Neural crest cell (in vitro differentiated cells): ENCODE measurements around the gene FEZF2. TPM values are rescaled to one million over a fixed set of nuclear protein-coding genes. Genes with fewer than 3 reads are reported as not detected.

Source experiments
- DNase-seq: peaks from one replicate; pipeline ENCODE4 v3.0.0; 2021; ENCODE audit warnings: low read depth, mixed read lengths, low spot score
- H3K27ac Mint-ChIP-seq: one replicate; pipeline ENCODE4 v1.8.0; 2021; ENCODE audit warnings: mild to moderate bottlenecking, mixed read lengths; ENCODE audit not compliant: unreplicated experiment
- H3K27me3 Mint-ChIP-seq: 2 replicates; pipeline ENCODE4 v1.8.0; 2021; ENCODE audit warnings: low read depth, mild to moderate bottlenecking, mixed read lengths
- H3K36me3 Mint-ChIP-seq: 2 replicates; pipeline ENCODE4 v1.8.0; 2021; ENCODE audit warnings: low read depth, mild to moderate bottlenecking, mixed read lengths
- H3K4me1 Mint-ChIP-seq: 2 replicates; pipeline ENCODE4 v1.8.0; 2021; ENCODE audit warnings: mixed read lengths
- H3K4me3 Mint-ChIP-seq: one replicate; pipeline ENCODE4 v1.8.0; 2021; ENCODE audit warnings: mild to moderate bottlenecking, mixed read lengths
- H3K9me3 Mint-ChIP-seq: 2 replicates; pipeline ENCODE4 v1.8.0; 2021; ENCODE audit warnings: mixed read lengths
- total RNA-seq: library from RNA; stranded (reverse); gene quantifications from 2 replicates; pipeline ENCODE4 v1.2.1, GENCODE V29; 2021
- TF ChIP-seq, protein P1 (sequence below): fragments of 200-600 bp; sonication (generic); conservative IDR thresholded peaks from 2 replicates; pipeline ENCODE4 v1.5.0; 2021; ENCODE audit warnings: antibody characterized with exemption, mild to moderate bottlenecking

Gene FEZF2
- total RNA-seq, 1 donor from 2014 or later, result 0.28 TPM

DNA sequence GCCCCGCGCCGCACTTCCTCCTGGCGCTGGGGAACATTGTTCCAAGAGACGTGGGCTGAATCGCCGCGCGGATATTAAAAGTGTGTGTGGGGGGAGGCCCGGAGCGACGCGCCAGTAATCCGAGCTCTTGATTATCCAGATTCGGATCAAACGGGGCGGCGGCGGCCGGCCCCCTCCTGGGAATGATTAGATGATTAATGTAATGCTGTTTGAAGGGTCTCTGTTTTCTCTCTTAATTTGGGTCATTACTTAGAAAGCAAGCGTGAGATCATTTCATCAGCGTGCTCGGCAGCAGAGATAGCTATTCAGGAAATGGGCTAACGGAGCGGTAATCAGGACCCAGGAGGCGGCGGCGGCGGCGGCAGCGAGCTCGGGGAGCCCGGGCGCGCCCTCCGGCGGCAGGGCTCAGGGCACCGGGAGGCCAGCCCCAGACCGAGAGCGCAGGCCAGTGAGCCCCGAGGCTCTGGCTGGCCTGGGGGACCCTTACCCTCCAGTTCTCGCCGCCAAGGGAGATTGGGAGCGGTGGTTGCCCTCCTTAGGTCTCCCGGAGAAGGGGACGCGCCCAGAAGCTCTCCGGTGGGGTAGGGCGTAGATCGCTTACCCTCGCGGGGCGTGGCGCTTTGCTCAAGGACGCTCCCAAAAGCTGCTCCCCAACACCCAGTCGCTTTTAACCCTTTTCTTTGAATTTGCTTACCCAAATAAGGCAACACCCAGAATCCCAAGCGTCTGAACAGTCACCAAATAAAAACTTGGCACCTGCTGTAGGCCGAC is 4.5 kb downstream of the FEZF2 start:
- no peaks in the 10 kb centered on the region for H3K36me3 Mint-ChIP-seq
- DNase-seq, result no peak
- H3K27me3 Mint-ChIP-seq, result peaks cover 100% of the 10 kb centered on the region
- peaks cover 41% of the 10 kb centered on the region for H3K4me1 Mint-ChIP-seq
- no peaks in the 10 kb centered on the region for H3K9me3 Mint-ChIP-seq
- TF ChIP-seq, protein P1, sequence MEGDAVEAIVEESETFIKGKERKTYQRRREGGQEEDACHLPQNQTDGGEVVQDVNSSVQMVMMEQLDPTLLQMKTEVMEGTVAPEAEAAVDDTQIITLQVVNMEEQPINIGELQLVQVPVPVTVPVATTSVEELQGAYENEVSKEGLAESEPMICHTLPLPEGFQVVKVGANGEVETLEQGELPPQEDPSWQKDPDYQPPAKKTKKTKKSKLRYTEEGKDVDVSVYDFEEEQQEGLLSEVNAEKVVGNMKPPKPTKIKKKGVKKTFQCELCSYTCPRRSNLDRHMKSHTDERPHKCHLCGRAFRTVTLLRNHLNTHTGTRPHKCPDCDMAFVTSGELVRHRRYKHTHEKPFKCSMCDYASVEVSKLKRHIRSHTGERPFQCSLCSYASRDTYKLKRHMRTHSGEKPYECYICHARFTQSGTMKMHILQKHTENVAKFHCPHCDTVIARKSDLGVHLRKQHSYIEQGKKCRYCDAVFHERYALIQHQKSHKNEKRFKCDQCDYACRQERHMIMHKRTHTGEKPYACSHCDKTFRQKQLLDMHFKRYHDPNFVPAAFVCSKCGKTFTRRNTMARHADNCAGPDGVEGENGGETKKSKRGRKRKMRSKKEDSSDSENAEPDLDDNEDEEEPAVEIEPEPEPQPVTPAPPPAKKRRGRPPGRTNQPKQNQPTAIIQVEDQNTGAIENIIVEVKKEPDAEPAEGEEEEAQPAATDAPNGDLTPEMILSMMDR, result peak; percentile 48
- H3K4me3 Mint-ChIP-seq, result peak overlapping the region; percentile 52
- H3K27ac Mint-ChIP-seq, result no peak overlapping the region

DNA sequence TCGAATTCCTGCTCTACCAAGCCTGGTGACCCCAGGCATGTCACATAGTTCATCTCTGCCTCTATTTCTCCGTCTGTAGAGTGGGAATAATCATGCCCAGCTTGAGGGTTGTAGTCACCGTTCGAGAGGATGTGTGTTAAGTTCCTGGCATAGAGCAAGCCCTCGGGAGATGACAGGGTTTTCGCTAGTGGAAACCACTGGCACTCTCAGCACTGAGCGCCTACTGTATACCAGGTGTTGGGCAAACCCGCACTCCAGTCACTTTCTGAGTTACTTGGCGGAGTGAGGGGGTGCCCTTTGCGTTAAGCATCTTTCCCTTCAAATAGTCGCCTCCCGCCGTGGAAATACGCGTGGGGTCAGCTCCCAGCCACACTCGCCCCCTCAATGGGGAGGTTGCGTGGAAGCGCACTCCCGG is 5.1 kb downstream of the FEZF2 start:
- Mint-ChIP-seq H3K4me1 (peaks cover 40% of the 10 kb centered on the region), H3K27ac (no peak overlapping the region), H3K27me3 (peaks cover 100% of the 10 kb centered on the region)

DNA sequence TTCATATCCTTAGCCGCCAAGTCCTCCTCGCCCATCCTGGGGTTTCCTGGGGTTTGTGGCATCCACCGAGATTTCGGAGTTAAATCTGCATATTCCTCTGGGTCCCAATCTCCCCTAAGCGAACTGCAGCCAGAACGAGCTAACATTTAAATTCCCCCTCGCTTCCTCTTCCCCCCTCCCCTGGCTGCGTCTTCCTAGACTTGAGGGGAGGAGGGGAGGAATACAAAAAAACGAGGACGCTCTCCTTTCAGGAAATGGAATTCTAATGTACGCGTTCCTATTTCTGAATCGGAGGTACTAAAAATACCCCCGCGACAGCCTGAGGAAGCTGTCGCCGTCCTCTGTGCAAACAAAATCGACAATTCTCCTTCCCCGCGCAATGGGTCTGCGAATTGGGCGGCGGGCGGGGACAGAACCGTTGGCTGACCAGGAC is 5.6 kb downstream of the FEZF2 start:
- Mint-ChIP-seq H3K27me3 (peaks cover 100% of the 10 kb centered on the region), H3K4me1 (peaks cover 40% of the 10 kb centered on the region), H3K9me3 (no peaks in the 10 kb centered on the region), H3K4me3 (peak overlapping the region; percentile 42), H3K36me3 (no peaks in the 10 kb centered on the region), H3K27ac (no peak overlapping the region)
- TF ChIP-seq, protein P1, result no peak
- no peak for DNase-seq

More for the DNA sequence above, 5.1 kb downstream of the FEZF2 start:
- DNase-seq, result no peak
- TF ChIP-seq, protein P1, result no peak
- Mint-ChIP-seq H3K9me3 (no peaks in the 10 kb centered on the region), H3K36me3 (no peaks in the 10 kb centered on the region), H3K4me3 (peak overlapping the region; percentile 52)

DNA sequence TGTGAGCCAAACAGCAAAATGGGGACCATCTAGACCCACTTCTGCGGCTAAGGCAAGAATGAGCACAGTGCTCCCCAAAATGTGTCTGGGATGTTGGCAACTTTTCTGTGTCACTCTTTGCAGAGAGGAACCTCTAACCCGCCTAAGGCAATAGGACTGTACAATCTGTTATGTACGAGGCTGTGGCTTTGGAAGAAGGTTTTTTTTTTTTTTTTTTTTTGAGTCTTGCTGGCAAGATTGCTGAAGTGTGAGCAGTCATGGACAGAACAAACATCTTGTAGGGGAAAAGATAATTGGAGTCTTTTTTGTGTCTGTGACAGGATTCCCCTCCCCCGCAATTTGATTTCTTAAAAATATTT is 7.2 kb downstream of the FEZF2 start:
- Mint-ChIP-seq H3K4me3 (no peak overlapping the region), H3K27me3 (peaks cover 95% of the 10 kb centered on the region), H3K4me1 (peaks cover 36% of the 10 kb centered on the region), H3K36me3 (no peaks in the 10 kb centered on the region), H3K27ac (no peak overlapping the region), H3K9me3 (no peaks in the 10 kb centered on the region)
- DNase-seq, result no peak
- TF ChIP-seq, protein P1, result no peak

DNA sequence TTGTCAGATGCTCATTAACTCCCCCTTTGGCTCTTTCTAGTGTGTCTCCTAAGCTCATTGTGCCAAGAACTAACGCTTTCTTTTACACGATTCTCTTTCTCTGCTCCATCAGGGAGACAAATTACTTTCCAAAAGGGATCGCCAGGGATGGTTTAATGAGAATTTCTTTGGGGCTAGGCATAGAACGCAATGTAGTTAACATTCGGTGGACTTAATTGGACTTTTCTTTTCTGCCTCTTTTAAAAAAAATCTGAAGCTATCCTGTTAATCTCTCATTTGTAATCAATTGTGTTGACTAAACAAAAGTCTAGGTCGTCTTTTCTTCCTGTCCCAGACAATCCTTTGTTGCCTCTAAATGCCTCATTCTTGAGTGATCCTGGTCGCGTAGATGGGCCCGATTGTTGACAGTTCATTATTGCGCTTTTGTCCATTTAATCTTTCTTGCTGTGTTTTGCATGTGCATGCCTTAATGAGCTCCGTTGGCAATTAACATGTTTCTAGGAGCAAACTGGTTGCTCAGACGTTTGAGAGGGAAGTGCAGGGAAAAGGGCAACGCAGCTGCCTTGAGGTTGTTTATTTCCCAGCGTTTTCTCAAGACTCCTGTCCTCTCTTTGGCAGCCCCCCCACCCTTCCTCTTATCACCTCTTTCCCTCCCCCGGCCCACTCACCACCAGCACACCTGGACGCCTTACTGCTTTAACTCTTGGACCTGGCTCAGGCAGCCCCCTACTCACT is 7.8 kb downstream of the FEZF2 start:
- Mint-ChIP-seq H3K4me3 (no peak overlapping the region), H3K4me1 (peaks cover 30% of the 10 kb centered on the region), H3K27me3 (peaks cover 95% of the 10 kb centered on the region), H3K36me3 (no peaks in the 10 kb centered on the region), H3K9me3 (no peaks in the 10 kb centered on the region), H3K27ac (no peak overlapping the region)
- no peak for DNase-seq
- TF ChIP-seq, protein P1, result no peak
